M059J (cell line): ENCODE results near the gene CCDC85C. TPM values are rescaled to one million over a fixed set of nuclear protein-coding genes. Genes with fewer than 3 reads are reported as not detected.
A peak's percentile ranks its signal among the peaks of the same experiment; 100 is the strongest.

Source experiments
- DNase-seq: peaks from one replicate; pipeline ENCODE4 v3.0.0-alpha.2; 2012; ENCODE audit warnings: low read depth
- total RNA-seq: library from RNA; depleted of rRNA; stranded (reverse); fragments of >200 nt; shearing (Covaris generic); gene quantifications from 2 replicates; pipeline ENCODE4 v1.2.3, GENCODE V29; 2014

The CCDC85C gene
- total RNA-seq, 1 experiment from 2014 or later = 16.2 TPM

- no peak for DNase-seq
Observed at GRCh38 chr14:99512110-99512449, 91.9 kb downstream of the CCDC85C start.

- DNase-seq = no peak
Observed at GRCh38 chr14:99511421-99512109, 92.4 kb downstream of the CCDC85C start.

- no peak for DNase-seq
Observed at GRCh38 chr14:99510556-99511139, 93.4 kb downstream of the CCDC85C start.

- DNase-seq = no peak
Observed at GRCh38 chr14:99509871-99510555, 94.0 kb downstream of the CCDC85C start.

- no peak for DNase-seq
Observed at GRCh38 chr14:99508896-99509629, 94.9 kb downstream of the CCDC85C start.

- DNase-seq = no peak
Observed at GRCh38 chr14:99507860-99508640, 96.0 kb downstream of the CCDC85C start.

- DNase-seq = no peak
Observed at GRCh38 chr14:99506276-99506675, 97.7 kb downstream of the CCDC85C start.

GRCh38 chr14:99505089-99505488 is 98.9 kb downstream of the CCDC85C start:
- DNase-seq = no peak

- no peak for DNase-seq
Observed at GRCh38 chr14:99503848-99504453, 100.1 kb downstream of the CCDC85C start.

- DNase-seq = no peak
Observed at GRCh38 chr14:99502989-99503421, 101.0 kb downstream of the CCDC85C start.

- no peak for DNase-seq
Observed at GRCh38 chr14:99497894-99498293, 106.1 kb downstream of the CCDC85C start.

- DNase-seq = no peak
Observed at GRCh38 chr14:99497341-99497740, 106.7 kb downstream of the CCDC85C start.

- no peak for DNase-seq
Observed at GRCh38 chr14:99484106-99484505, 119.9 kb downstream of the CCDC85C start.

GRCh38 chr14:99481745-99482099 is 122.3 kb downstream of the CCDC85C start:
- peak; percentile 45 for DNase-seq

GRCh38 chr14:99480917-99481744 is 122.9 kb downstream of the CCDC85C start, which contains the start of gene CCNK:
Gene CCNK (plus strand): TSS chr14:99481409. CDS start chr14:99492678, 11,269 bp downstream.
- DNase-seq = peak; percentile 98

- peak; percentile 60 for DNase-seq
Observed at GRCh38 chr14:99479906-99480869, 123.8 kb downstream of the CCDC85C start, which contains the start of gene SETD3. Gene SETD3 (minus strand): TSS chr14:99480859. CDS start chr14:99465805, 15,054 bp downstream.

GRCh38 chr14:99479160-99479905 is 124.7 kb downstream of the CCDC85C start:
- no peak for DNase-seq

GRCh38 chr14:99478128-99478527 is 125.9 kb downstream of the CCDC85C start:
- no peak for DNase-seq
